CD4-positive, alpha-beta T cell treated with Interleukin-15 for 4 hours (primary cell): Measurements from ENCODE around the gene TMEM273.

ENCODE experiments used
- DNase-seq: peaks from one replicate; pipeline ENCODE4 v3.0.0-alpha.2; 2020; ENCODE audit warnings: low spot score

Gene TMEM273

DNA sequence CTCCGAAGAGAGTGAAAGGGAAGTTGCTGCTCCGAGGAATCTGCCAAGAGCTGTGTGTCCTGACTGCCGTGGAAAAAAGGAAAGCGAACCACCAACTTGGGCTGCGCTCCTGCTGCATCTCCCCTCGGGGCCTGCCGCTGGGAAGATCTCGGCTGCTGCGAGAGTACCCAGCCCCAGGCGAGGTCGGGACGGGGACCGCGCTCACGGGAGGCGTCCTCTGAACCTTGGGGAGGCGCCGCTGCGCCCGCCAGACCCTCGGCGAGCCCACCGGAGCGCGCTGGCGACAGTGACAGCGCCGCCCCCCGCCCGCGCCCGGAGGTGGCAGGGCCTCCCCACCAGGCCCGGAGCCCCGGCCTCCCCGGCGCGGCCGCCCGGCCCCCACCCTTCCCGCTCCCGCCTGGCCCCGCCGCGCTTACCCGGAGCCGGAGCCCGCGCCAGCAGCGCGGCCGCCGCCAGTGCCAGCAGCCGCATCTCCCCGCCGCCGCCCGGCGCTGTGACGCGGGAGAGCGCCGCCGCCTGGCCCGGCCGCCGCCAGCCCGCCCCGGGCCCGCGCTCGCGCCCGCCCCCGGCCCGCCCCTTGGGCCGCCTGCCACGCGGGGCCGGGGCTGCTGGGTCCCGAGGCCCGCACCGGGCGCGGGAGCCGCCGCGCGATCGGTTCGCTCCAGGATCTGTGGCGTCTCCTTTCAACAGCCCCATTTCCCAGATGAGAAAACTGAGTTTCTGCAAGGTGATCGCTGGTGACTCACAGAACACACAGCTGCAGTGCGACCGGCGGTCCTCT, 73.0 kb downstream of the TMEM273 start, which contains the start of gene VSTM4:
Gene VSTM4 (minus strand): TSS at position 508 of the 781 bp plus-strand sequence. CDS start 37 bp downstream, at position 471.
- DNase-seq, result no peak

DNA sequence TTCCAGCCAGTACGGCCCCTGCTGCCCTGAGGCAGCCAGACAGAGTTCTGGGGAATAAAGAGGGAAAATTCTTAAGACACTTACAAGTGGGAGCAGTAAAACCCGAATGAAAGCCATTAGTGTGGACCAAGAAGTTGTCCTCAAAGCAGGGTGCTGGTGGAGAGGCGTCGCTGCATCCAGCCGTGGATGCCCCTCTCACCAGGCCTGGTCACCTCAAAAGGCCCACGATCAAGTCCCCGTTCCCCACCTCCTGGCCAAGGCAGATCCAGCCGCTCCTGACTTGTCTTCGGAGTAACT, 73.5 kb downstream of the TMEM273 start:
- no peak for DNase-seq

DNA sequence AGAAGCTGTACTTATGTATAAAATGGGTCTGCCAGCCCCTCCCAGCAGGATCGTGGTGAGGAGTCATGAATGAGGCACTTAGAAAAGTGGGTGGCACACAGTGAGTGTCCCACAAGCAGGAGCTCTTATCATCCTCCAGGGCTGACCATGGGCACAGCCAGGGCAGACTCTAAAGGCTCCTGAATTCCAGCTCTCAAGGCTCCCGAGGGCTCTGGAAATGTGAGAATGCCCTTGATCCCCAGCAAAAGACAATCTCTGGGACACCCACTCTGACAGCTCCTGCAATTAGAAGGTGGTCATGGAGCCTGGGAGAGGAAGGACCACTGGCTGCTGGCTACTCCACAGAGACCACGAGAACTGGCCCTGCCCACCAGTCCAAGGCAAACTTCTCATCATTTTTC, 74.5 kb downstream of the TMEM273 start:
- no peak for DNase-seq

DNA sequence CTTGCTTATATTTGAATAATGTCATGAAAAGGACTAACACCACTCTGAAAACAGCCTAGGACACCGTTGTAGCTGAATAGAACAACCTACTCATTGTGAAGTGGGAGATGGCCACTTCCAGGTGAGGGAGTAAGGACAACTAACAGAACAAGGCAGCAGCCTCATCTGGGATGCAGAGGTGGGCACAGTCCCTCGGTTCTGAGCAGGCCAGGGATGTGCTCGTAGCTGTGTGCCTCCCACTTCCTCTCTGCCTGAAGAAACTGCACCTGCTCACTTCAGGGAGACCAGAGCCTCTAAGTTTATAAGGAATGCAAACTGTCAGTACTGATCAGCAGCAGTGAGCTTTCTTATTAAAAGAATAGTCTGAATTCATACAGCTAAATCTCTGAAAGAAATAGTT, 75.3 kb downstream of the TMEM273 start:
- DNase-seq, result no peak

DNA sequence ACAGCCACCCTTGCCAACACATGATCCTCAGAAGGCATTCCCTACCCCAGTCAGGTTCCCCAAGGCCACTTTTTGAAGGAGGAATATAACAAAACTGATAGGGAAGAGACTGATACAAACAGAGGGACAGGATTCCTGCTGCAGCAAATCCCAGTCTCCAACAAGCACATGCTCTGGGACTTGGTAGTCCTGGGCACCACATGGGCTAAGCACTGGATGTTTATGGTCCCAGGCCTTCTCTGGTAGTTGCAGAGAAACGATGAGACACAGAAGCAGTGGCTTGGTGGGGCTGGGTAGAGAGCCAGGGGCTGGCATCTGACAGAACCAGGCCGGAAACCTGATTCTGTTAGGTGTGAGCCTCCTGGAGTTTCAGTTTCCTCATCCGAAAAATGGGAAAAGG, 76.1 kb downstream of the TMEM273 start:
- no peak for DNase-seq

DNA sequence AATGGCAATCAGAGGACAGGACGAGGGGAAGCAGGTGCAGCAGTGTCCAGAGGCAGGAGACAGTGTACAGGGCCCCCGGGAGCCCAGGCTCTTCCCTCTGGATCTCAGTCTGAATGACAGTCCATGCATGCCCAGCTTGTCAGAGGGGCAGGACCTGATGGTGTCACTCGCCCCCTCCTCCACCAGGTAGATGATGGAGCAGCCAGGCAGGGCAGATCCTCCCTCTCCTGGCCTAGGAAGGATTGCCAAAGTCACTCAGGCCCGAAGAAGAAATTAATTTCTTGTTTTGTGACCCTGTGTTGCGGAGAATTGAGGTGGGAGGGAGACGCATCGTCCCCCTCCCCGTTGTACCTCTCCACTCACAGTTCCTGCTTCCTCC, 76.9 kb downstream of the TMEM273 start:
- DNase-seq, result no peak

DNA sequence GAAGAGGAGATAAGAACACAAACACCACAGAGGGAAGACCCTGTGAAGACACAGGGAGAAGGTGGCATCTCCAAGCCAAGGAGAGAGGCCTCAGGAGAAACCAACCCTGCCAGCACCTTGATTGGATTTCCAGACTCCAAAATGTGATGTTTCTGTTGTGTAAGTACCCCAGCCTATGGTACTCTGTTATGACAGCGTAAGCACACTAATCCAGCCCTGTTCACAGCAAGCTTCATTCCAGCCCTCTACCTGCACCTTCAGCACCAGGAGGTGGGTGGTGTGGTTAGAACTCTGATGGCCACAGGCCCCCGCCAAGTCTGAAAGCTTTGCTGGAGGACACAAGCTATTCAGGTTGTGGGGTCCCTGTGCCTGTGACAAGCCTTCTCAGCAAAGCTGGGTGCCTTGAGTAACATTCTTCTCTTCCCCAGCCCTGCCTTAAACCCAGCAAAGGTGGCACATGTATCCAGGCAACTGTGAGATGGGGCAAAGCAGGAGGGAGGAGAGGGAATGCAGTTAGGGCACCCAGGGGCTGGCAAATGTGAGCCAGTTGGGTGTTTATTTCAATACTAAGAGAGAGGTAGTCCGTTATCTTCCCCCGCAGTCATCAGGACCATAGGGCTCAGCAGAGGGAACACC, 77.4 kb downstream of the TMEM273 start:
- DNase-seq, result no peak

DNA sequence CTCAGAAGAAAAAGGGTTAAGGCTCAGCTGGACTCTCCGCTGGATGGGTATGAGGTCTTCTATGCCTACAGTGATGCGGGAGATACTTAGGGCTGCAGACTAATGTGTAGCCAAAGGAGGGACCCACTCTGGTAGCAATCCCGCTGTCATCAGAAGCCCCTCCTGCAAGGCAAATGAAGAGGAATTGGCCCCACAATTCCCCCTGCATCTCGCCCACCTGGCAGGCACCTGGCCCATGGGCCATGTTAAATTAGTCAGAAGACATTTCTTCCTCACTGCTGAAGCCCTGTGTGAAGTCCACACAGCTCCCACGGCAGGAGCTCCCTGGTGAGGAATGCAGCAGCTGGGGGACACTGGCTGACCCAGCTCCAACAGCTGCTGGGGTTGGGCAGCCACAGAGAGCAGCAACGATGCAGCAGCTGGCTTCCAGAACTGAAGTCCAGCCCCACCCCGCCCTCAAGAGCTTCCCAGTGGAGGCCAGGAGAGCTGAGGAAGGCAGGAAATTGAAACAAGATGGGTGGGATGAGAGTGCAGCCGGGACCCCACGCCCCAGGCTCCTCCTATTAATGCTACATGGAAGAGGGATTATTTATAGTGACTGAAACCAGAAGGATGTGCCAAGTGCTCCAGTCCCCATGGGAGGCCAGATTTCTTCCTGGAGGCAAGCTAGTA, 78.4 kb downstream of the TMEM273 start:
- DNase-seq, result no peak

DNA sequence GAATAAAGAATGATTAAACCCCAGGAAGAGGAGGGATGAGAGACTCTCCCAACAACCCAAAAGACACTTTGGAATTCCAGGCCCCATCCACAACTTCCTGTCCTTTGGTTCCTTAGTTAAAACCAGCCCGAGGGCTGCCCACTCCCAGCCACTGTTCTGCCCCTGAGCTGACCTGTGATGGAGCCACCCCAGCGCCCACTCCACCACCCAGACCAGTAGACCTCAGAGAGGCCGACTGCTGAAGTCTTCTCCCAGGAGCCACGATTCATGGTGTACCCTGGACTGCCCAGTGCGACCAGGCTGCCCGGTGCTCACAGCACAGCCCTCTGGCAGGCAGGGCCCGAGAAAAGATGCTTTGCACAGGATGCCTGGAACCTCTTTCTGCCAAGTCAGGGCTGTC, 79.5 kb downstream of the TMEM273 start:
- no peak for DNase-seq

DNA sequence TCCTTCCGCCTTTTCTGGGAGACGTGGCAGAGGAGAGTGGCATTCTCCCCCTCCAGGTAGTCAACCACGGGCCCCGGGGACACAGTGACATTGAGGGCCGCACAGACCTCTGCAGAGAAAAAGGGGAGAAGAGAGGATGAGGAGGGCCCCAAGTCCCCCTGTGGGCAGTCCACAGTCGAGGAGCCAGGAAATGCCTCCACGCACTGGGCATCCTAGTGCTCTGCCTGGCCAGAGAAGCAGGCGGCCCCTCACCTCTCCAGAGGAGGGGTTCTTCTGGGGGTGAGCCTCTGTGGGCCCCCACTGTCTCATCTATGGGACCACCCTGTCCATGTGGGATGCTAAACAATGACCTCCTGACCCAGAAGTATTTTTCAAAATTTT, 80.3 kb downstream of the TMEM273 start:
- no peak for DNase-seq

DNA sequence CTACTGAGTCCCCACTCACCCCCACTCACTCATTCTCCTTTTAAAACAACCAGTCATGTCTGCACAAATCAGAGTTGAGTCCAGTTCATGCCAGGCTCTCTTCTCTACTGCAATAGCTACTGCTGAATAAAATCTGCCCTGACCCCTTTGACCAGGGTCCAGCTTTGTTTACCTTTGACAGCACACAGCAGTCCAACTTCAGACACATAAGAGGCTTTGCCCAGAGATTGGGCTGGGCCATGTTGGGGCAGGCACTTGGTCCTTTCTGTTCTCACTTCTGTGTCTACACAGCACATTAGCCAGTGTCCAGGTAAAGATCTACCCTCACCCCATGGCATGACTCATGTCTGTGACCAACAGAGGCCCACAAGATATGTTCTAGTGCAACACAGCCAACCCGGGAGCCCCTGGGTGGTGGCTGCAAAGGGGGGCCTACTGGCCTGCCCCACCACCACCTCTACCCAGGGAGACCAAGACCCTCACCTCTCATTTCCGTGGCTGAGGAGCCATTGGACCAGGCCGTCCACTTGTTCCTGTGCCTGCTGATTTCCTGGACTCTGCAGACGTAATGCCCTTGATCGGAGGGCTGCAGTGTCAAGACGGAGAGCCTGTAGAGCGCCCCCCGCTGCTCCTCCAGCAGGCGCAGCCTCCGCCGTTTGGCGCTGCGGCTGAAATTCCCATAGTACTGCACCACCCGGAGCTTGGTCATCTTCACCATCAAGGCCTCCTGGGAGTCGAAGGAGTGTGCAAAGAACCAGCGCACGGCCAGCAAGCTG, 80.9 kb downstream of the TMEM273 start:
- DNase-seq, result no peak

DNA sequence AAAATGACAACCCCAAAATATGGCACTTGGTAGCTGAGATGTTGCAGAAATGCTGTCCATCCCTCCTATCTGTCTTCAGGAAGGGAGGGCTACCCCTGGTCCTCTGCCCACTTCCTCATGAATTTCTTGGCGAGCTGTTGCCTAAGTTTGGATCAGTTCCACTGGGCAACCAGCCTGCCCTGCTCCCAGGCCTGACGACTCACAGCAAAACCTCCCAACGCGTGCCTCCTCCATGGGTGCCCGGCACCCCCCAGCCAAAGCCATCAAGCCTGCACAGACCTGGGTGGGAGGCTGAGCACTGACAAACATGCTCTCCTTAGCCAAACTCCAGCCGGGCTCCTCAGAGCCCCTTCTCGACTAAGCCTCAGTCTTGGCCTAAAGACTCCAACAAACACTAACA, 81.7 kb downstream of the TMEM273 start:
- DNase-seq, result no peak

DNA sequence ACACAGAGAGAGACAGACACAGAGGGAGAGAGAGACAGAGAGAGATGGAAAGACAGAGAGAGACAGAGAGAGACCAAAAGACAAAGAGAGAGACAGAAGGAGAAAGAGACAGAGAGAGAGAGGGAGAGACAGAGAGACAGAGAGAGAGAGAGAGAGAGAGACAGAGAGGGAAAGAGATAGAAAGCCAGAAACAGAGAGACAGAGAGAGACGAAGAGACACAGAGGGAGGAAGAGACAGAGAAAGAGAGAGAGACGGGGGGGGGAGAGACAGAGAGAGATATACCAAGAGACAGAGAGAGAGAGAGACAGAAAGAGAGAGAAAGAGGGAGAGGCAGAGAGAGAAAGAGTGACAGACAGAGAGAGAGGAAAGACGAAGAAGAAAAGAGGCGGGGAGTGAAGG, 83.1 kb downstream of the TMEM273 start:
- no peak for DNase-seq
